OCI-LY3 (cell line): ENCODE results near the gene CR2.

Source experiments
- EZH2phosphoT487 ChIP-seq: fragments of 200-600 bp; shearing (Covaris generic); IDR thresholded peaks from 2 replicates; pipeline ENCODE4 v1.6.1; 2018; ENCODE audit warnings: antibody characterized with exemption, mixed run types, low read depth
- TF ChIP-seq, protein P1 (sequence below): fragments of 200-600, 300-600 bp; sonication (generic); IDR thresholded peaks from 2 replicates; pipeline ENCODE4 v1.5.1; 2014; ENCODE audit warnings: antibody characterized with exemption, low read length, low read depth

GRCh38 chr1:207430602-207431001, 23.5 kb upstream of the CR2 start:
- TF ChIP-seq, protein P1, sequence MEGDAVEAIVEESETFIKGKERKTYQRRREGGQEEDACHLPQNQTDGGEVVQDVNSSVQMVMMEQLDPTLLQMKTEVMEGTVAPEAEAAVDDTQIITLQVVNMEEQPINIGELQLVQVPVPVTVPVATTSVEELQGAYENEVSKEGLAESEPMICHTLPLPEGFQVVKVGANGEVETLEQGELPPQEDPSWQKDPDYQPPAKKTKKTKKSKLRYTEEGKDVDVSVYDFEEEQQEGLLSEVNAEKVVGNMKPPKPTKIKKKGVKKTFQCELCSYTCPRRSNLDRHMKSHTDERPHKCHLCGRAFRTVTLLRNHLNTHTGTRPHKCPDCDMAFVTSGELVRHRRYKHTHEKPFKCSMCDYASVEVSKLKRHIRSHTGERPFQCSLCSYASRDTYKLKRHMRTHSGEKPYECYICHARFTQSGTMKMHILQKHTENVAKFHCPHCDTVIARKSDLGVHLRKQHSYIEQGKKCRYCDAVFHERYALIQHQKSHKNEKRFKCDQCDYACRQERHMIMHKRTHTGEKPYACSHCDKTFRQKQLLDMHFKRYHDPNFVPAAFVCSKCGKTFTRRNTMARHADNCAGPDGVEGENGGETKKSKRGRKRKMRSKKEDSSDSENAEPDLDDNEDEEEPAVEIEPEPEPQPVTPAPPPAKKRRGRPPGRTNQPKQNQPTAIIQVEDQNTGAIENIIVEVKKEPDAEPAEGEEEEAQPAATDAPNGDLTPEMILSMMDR: no peak
- TF ChIP-seq EZH2phosphoT487: no peak
